SK-N-SH (cell line): ENCODE data around the gene MIPOL1. TPM values are rescaled to one million over a fixed set of nuclear protein-coding genes. Genes with fewer than 3 reads are reported as not detected.

Experiments used
- CTCF ChIA-PET: fragments of 300-600, 350-600 bp; formaldehyde crosslinking; extraction: SDS; loops from one replicate; lab custom pipeline; 2021; lab: Yijun Ruan, JAX
- POLR2A ChIA-PET: fragments of 350-600 bp; sonication (Branson Sonifier 250); formaldehyde crosslinking; extraction: SDS; loops from one replicate; lab custom pipeline; 2020; ENCODE audit warnings: antibody characterized with exemption, inconsistent platforms; lab: Yijun Ruan, JAX
- DNase-seq: peaks from one replicate; pipeline ENCODE4 v3.0.0; 2012
- H2AFZ ChIP-seq: fragments of 200-600 bp; sonication (generic); 2 replicates; pipeline ENCODE4 v1.8.1; 2016; ENCODE audit warnings: antibody characterized with exemption, mild to moderate bottlenecking, low read depth
- H3F3A ChIP-seq: fragments of 200-600 bp; sonication (generic); replicated peaks from 2 replicates; pipeline ENCODE3; 2016; ENCODE audit warnings: antibody characterized with exemption, mild to moderate bottlenecking; ENCODE audit not compliant: insufficient read depth
- H3K27ac ChIP-seq, 2 experiments: fragments of 200-500 bp in 1 of 2; fragments of 200-600 bp in 1 of 2; sonication (Bioruptor generic) in 1 of 2; sonication (generic), shearing (Covaris generic) in 1 of 2; 2 replicates each; pipeline versions ENCODE4 v1.5.1 to v1.6.1; 2014 to 2016; ENCODE audit warnings: low read depth in 2 of 2, inconsistent platforms in 1 of 2, low read length in 1 of 2, mild to moderate bottlenecking in 1 of 2, mixed read lengths in 1 of 2
- H3K27me3 ChIP-seq: fragments of 200-600 bp; sonication (generic), shearing (Covaris generic); 2 replicates; pipeline ENCODE4 v1.6.1; 2016; ENCODE audit warnings: mixed run types; ENCODE audit not compliant: insufficient read depth
- H3K36me3 ChIP-seq, 2 experiments: fragments of 200-500 bp in 1 of 2; fragments of 200-600 bp in 1 of 2; sonication (Bioruptor generic) in 1 of 2; sonication (generic) in 1 of 2; replicated peaks in 1 of 2; 2 replicates each; pipeline versions ENCODE3 to v1.5.1; 2014 to 2016; ENCODE audit warnings: low read length in 1 of 2, mild to moderate bottlenecking in 1 of 2; ENCODE audit not compliant: insufficient read depth in 2 of 2, control insufficient read depth in 1 of 2
- H3K4me1 ChIP-seq, 2 experiments: fragments of 200-500 bp in 1 of 2; fragments of 200-600 bp in 1 of 2; sonication (Bioruptor generic) in 1 of 2; sonication (generic), shearing (Covaris generic) in 1 of 2; 2 replicates each; pipeline versions ENCODE4 v1.5.1 to v1.6.1; 2014 to 2016; ENCODE audit warnings: low read depth in 1 of 2, low read length in 1 of 2, mixed run types in 1 of 2; ENCODE audit not compliant: insufficient read depth in 2 of 2, control insufficient read depth in 1 of 2
- H3K4me2 ChIP-seq: fragments of 200-600 bp; sonication (generic), shearing (Covaris generic); 2 replicates; pipeline ENCODE4 v1.6.1; 2017; ENCODE audit warnings: mixed run types
- H3K4me3 ChIP-seq, 2 experiments: fragments of 200-500 bp in 1 of 2; fragments of 200-600 bp in 1 of 2; sonication (Bioruptor generic) in 1 of 2; sonication (generic), shearing (Covaris generic) in 1 of 2; 2 replicates each; pipeline versions ENCODE4 v1.5.1 to v1.8.1; 2014 to 2016; ENCODE audit warnings: low read depth in 2 of 2, inconsistent platforms in 1 of 2, low read length in 1 of 2, mild to moderate bottlenecking in 1 of 2, mixed read lengths in 1 of 2, moderate library complexity in 1 of 2
- H3K79me2 ChIP-seq: fragments of 200-600 bp; sonication (generic); 2 replicates; pipeline ENCODE4 v1.8.1; 2017; ENCODE audit warnings: mild to moderate bottlenecking; ENCODE audit not compliant: insufficient read depth
- H3K9ac ChIP-seq: fragments of 200-600 bp; sonication (generic); 2 replicates; pipeline ENCODE4 v1.6.1; 2017; ENCODE audit warnings: mixed run types
- H3K9me2 ChIP-seq: fragments of 200-600 bp; sonication (generic); 2 replicates; pipeline ENCODE4 v1.6.1; 2017; ENCODE audit warnings: mixed run types
- H3K9me3 ChIP-seq: fragments of 200-600 bp; sonication (generic); 2 replicates; pipeline ENCODE4 v1.6.1; 2017; ENCODE audit warnings: mixed run types, mild to moderate bottlenecking, moderate library complexity
- H4K20me1 ChIP-seq: fragments of 200-600 bp; sonication (generic); 2 replicates; pipeline ENCODE4 v1.6.1; 2017; ENCODE audit warnings: mild to moderate bottlenecking, mixed run types; ENCODE audit not compliant: insufficient read depth
- CTCF ChIP-seq: fragments of 200-600 bp; sonication (generic); IDR thresholded peaks from 2 replicates; pipeline ENCODE4 v1.6.1; 2017; ENCODE audit warnings: antibody characterized with exemption, mild to moderate bottlenecking, moderate library complexity
- EP300 ChIP-seq, 2 experiments: IDR thresholded peaks; 2 replicates each; pipeline versions ENCODE4 v1.4.0 to v1.6.1; 2012; ENCODE audit warnings: borderline replicate concordance in 1 of 2, low read depth in 1 of 2, low read length in 1 of 2
- FOSL2 ChIP-seq: IDR thresholded peaks from 2 replicates; pipeline ENCODE4 v1.4.0; 2012; ENCODE audit warnings: low read depth, mild to moderate bottlenecking, moderate library complexity, borderline replicate concordance
- FOXJ3 ChIP-seq: sonication (generic); formaldehyde crosslinking; IDR thresholded peaks from 2 replicates; pipeline ENCODE4 v1.5.1; 2020; ENCODE audit warnings: mild to moderate bottlenecking, missing genetic modification reagents
- GABPA ChIP-seq: IDR thresholded peaks from 2 replicates; pipeline ENCODE4 v1.4.0; 2012; ENCODE audit warnings: low read depth, mild to moderate bottlenecking
- GATA2 ChIP-seq: sonication (generic); formaldehyde crosslinking; IDR thresholded peaks from 2 replicates; pipeline ENCODE4 v1.5.0; 2020; ENCODE audit warnings: mild to moderate bottlenecking, missing genetic modification reagents
- IRF3 ChIP-seq: fragments of 150-350 bp; IDR thresholded peaks from 2 replicates; pipeline ENCODE4 v1.6.1; 2016; ENCODE audit warnings: mild to moderate bottlenecking, low read depth, low read length
- MAX ChIP-seq: IDR thresholded peaks from 2 replicates; pipeline ENCODE4 v1.4.0; 2012; ENCODE audit warnings: low read depth
- MXI1 ChIP-seq: IDR thresholded peaks from 2 replicates; pipeline ENCODE4 v1.6.1; 2012; ENCODE audit warnings: mild to moderate bottlenecking, low read depth, low read length, improper control_type of control experiment
- NRF1 ChIP-seq: IDR thresholded peaks from 2 replicates; pipeline ENCODE4 v1.6.1; 2012; ENCODE audit warnings: low read depth, mild to moderate bottlenecking, low read length
- PBX3 ChIP-seq: IDR thresholded peaks from 2 replicates; pipeline ENCODE4; 2012
- POLR2AphosphoS5 ChIP-seq: IDR thresholded peaks from 2 replicates; pipeline ENCODE4 v1.6.1; 2012; ENCODE audit warnings: low read depth, low read length
- RAD21 ChIP-seq: IDR thresholded peaks from 2 replicates; pipeline ENCODE4 v1.6.1; 2012; ENCODE audit warnings: mild to moderate bottlenecking, low read length
- RCOR1 ChIP-seq: fragments of 150-350 bp; IDR thresholded peaks from 2 replicates; pipeline ENCODE4 v1.6.1; 2017; ENCODE audit warnings: antibody characterized with exemption, low read length
- REST ChIP-seq: IDR thresholded peaks from 2 replicates; pipeline ENCODE4 v1.6.1; 2012; ENCODE audit warnings: mild to moderate bottlenecking, low read depth, low read length, moderate library complexity
- RFX5 ChIP-seq: IDR thresholded peaks from 2 replicates; pipeline ENCODE4 v1.6.1; 2012; ENCODE audit warnings: mild to moderate bottlenecking, improper control_type of control experiment, low read length
- SIN3A ChIP-seq: IDR thresholded peaks from 2 replicates; pipeline ENCODE4 v1.6.1; 2012; ENCODE audit warnings: low read depth, mild to moderate bottlenecking, low read length, moderate library complexity, borderline replicate concordance
- SMC3 ChIP-seq: IDR thresholded peaks from 2 replicates; pipeline ENCODE4 v1.6.1; 2012; ENCODE audit warnings: low read depth, low read length, improper control_type of control experiment
- TAF1 ChIP-seq: IDR thresholded peaks from 2 replicates; pipeline ENCODE4 v1.6.1; 2012; ENCODE audit warnings: low read depth, mild to moderate bottlenecking, low read length, moderate library complexity, borderline replicate concordance
- USF2 ChIP-seq: fragments of 150-350 bp; IDR thresholded peaks from 2 replicates; pipeline ENCODE4 v1.6.1; 2017; ENCODE audit warnings: antibody characterized with exemption, low read length, low read depth, borderline replicate concordance
- WGBS: methylation state at CpG from one replicate; pipeline ENCODE4 v1.1.6; 2017; ENCODE audit warnings: low lambda C conversion rate; 5-methylcytosine and 5-hydroxymethylcytosine counted together
- polyA plus RNA-seq, 3 experiments: library from polyadenylated mRNA; depleted of rRNA; stranded (reverse); fragments of >200 nt; gene quantifications; 2 replicates each; pipeline ENCODE4 v1.2.3, GENCODE V29; 2012

Gene MIPOL1
- polyA plus RNA-seq, 1 of the 3 experiments (the other 2 are of a cell fraction) = 0.23 TPM

- TF ChIP-seq USF2 (no peak), POLR2AphosphoS5 (no peak), PBX3 (no peak), RCOR1 (no peak), MAX (no peak)
Observed at GRCh38 chr14:37579274-37579673, 381.5 kb downstream of the MIPOL1 start (continued).

GRCh38 chr14:37580146-37580545 lies 382.4 kb downstream of the MIPOL1 start:
- Histone ChIP-seq H3K4me3 (no peak overlapping the region), H3K4me1 (no peaks in the 10 kb centered on the region), H3K4me2 (no peak overlapping the region), H3K36me3 (no peaks in the 10 kb centered on the region), H3K9ac (no peak overlapping the region), H4K20me1 (no peaks in the 10 kb centered on the region), H3K27me3 (no peaks in the 10 kb centered on the region; the same call in 1 of the 2 replicates), H3K27ac (no peak overlapping the region), H2AFZ (no peak overlapping the region), H3K79me2 (no peaks in the 10 kb centered on the region), H3K9me3 (no peaks in the 10 kb centered on the region), H3K9me2 (no peaks in the 10 kb centered on the region), H3F3A (no peaks in the 10 kb centered on the region)
- no peak for DNase-seq
- 11% methylated on average over 2 of the region's 2 CpGs for WGBS
- ChIA-PET POLR2A (no interaction called here), CTCF (no interaction called here)
- no peak for TF ChIP-seq REST
- no peak for TF ChIP-seq SIN3A
- TF ChIP-seq IRF3 = no peak
- TF ChIP-seq FOSL2 = no peak
- TF ChIP-seq FOXJ3 (CRISPR knock-in tag) = no peak
- TF ChIP-seq RFX5 = no peak
- no peak for TF ChIP-seq TAF1
- no peak for TF ChIP-seq MAX
- TF ChIP-seq NRF1 = no peak
- TF ChIP-seq GATA2 (CRISPR knock-in tag) = no peak
- TF ChIP-seq RAD21 = no peak
- TF ChIP-seq EP300 (IDR thresholded peaks at IDR 0.05; ENCODE audit: borderline replicate concordance in 1 of 2, low read depth in 1 of 2, low read length in 1 of 2) = no peak
- TF ChIP-seq CTCF = no peak
- no peak for TF ChIP-seq PBX3
- no peak for TF ChIP-seq MXI1
- no peak for TF ChIP-seq POLR2AphosphoS5
- TF ChIP-seq GABPA = no peak
- TF ChIP-seq SMC3 = no peak
